ENCODE measurements around the gene HNRNPK.
A peak's percentile ranks its signal among the peaks of the same experiment; 100 is the strongest.
"Not testable (repeated sequence)": the region's sequence is repeated elsewhere in the genome, so short reads cannot be mapped to it uniquely, and the experiment has no call there.

Gene HNRNPK

DNA sequence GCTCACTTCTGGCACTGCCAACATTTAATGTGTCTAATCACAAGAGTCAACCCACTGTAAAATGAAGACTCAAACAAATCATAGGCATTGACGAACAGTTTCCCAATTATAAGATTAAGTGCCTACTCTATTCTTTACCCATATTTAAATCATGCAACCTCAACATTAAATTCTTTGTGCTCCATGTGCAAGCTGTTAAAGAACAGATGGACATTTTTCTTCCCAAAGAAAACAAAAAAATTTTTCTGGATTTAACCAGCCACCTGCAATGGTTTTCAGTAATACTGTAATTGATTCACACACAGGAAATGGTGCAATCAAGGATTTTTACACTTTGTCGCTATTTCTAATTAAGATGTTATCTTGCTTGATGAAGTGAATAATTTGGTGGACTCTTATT lies 3.6 kb downstream of the HNRNPK start:
- no peak for DNase-seq

- no peak for DNase-seq
These were observed 4.7 kb downstream of the HNRNPK start for GRCh38 chr9:83975300-83975699.

DNA sequence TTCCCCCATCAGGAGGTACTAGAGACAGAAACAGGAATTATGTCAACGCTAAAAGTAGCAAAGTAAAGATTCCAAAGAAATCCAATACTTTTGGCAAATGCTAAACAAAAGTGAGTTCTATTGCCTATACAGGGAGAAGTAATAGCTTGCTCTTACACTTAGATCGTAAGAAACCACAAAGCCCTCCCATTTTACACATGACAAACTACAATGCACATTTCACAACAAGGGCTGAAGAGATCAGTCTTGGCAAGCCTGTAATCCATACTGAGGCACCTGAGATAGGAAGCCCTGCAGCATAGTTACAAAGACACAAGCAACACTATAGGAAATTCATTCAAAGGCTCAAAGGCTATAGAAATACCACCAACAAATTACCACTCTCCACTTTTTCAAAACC lies 7.7 kb downstream of the HNRNPK start:
- DNase-seq, result no peak

- no peak for DNase-seq
These were observed 8.5 kb downstream of the HNRNPK start for GRCh38 chr9:83971485-83971884.

DNA sequence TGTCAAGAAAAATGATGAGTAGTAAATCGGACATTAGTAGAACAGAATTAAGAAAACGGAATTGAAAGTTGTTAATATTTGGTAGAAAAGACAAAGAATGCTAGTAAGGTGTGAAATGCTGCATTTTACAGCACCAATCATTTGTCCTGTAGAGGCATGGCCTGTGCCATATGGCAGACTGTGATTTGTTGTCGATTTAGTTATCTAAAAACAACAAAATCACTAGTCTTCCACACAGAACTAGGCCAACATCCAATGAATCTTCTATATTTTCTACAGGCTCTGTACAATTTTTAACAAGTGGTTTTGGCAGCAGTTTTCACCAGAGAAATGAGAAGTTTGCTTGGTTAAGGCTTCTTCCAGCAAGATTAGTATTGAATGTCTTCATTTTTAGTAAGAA lies 10.4 kb downstream of the HNRNPK start:
- DNase-seq, result no peak

DNA sequence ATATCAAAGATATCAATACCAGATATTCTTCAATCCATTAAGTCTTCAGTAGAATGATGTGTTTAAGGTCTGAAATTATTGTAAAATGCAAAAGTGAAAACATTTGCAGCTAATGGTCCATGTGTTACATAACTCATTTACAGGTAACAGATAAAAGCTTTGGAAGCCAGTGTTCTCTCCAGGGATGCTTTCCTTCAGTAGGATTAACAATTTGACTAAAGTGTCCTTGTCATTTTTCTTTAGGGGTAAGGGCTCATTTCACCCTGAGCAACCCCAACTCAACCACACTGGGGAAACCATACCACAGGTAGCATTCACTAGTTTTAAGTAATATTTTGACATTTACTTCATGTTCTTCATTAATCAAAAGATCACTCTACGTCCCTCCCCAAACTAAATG lies 12.9 kb downstream of the HNRNPK start:
- DNase-seq, result no peak

DNA sequence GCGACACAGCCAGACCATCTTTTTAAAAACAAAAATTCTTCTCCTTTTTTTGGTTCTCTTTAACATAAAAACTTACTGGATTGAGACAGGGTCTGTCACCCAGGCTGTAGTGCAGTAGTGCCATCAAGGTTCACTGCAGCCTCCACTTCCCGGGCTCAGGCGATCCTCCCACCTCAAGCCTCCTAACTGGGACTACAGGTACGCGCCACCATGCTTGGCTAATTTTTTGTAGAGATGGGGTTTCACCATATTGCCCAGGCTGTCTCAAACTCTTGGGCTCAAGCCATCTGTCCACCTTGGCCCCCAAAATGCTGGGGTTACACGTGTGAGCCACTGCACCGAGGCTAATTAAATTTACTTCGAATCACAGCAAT lies 13.8 kb downstream of the HNRNPK start:
- no peak for DNase-seq

DNA sequence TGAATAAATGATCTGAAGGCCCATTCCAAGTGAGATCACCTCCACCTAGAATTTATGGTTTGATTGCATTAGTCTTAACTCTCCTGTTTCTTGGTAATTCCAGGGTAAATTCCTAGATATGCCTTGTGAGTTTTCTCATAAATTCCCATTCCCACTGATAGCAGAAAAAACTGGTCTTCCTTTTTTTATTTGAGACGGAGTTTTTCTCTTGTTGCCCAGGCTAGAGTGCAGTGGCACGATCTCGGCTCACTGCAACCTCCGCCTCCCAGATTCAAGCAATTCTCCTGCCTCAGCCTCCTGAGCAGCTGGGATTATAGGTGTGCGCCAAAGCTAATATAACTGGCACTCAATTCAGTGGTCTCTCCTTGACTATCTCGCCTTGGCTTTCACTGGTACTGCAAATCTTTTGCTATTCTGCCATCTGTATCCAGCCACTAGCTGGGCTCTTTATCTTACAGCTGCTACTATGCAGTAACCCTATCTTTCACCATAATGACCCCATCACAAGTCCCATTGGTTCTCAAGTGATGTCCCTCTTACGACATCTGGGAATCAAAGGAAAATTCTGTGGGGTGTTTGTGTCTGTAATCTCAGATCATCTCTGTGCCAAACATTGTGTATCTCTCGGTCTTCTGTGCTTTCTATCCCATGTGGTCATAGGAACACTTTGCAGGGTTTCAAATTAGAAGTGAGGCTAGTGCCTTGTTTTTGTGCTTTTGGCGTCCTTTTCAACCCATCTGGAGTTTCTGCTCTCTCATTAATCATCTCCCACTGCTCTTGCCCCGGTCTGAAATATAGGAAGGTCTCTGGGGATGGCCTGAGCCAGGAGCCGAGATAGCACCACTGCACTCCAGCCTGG lies 14.4 kb downstream of the HNRNPK start:
- DNase-seq, result no peak

DNA sequence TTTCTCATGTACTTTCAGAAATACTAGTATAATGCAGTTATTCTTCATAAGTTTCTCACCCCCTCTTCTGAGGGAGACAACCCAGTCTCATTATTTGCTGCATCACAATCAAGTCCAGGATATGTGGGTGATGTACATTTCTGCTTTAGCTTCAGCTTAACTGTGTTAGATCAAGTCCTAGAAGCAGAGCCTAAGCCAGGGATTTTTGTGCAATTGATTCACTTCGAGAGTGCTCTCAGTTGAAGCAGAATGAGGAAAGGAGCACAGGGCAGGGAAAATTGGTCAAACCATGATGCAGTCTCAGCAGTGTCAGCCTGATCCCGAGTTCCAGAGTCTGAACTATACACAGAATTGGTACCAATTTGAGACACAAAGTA lies 15.1 kb downstream of the HNRNPK start:
- no peak for DNase-seq

GRCh38 chr9:83962165-83962564 lies 17.9 kb downstream of the HNRNPK start:
- DNase-seq, result no peak

GRCh38 chr9:83960991-83961390 lies 19.0 kb downstream of the HNRNPK start:
- DNase-seq, result no peak

- DNase-seq, result no peak
These were observed 21.0 kb downstream of the HNRNPK start for GRCh38 chr9:83959061-83959460.

DNA sequence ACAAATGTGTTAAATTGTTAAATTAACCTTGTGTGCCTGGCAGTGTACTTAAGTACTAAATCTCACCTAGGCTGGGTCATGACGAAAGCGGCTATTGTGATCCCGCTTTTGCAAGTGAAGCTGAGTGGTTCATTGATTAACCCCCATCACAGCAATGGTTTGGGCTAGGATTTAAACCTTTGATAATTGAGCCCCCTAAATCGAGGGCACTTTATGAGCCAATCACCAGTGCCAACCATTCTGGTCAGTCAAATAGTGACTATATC lies 22.8 kb downstream of the HNRNPK start:
- DNase-seq, result no peak

DNA sequence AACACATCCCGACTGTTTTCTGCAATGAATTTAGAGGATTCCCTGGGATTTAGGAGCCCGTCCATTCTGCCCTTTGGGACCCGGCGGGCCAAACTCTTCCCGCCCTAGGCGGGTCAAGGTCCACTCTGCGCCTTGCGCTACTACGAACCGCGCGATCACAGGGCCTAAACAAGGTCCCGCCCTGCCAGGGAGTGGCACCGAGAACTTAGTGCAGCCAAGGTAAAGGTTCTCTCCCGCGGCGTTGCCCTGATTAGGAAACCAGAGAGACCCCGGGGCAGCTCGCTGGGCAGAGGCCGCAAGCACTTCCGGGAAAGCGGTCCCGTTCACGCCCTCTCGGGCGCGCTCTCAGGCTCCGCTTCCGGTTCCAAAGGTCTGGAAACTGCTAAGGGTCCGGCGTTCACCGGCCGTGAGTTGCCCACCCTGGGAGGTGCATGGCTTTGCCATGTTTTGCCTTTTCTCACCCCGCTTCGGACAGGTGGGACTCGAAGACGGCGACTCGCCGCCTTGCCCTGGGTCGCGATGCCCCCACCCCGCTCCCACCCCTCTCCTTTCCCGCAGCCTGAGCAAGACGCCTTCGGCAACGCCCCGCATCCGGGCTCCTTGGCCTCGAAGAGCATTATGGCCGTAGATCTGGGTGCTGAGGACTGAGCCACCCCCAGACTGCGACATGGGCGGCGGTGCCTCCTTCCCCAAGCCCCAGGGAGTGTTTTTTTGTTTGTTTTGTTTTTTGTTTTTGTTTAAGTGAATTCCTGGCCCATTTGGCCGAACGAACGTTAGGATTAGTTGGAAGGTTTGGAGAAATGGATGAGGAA lies 23.4 kb downstream of the HNRNPK start:
- peak; percentile 48 for DNase-seq

- peak; percentile 5 for DNase-seq
These were observed 24.0 kb downstream of the HNRNPK start for GRCh38 chr9:83956086-83956435.

DNA sequence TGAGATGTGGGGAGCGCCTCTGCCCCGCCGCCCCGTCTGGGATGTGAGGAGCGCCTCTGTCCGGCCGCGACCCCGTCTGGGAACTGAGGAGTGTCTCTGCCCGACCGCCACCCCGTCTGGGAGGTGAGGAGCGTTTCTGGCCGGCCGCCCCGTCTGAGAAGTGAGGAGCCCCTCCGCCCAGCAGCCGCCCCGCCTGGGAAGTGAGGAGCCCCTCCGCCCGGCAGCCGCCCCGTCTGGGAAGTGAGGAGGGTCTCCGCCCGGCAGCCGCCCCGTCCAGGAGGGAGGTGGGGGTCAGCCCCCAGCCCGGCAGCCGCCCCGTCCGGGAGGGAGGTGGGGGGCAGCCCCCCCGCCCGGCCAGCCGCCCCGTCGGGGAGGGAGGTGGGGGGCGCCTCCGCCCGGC lies 31.9 kb downstream of the HNRNPK start:
- DNase-seq, result not testable (repeated sequence)

- DNase-seq, result no peak
These were observed 39.3 kb downstream of the HNRNPK start for GRCh38 chr9:83940590-83941303.

DNA sequence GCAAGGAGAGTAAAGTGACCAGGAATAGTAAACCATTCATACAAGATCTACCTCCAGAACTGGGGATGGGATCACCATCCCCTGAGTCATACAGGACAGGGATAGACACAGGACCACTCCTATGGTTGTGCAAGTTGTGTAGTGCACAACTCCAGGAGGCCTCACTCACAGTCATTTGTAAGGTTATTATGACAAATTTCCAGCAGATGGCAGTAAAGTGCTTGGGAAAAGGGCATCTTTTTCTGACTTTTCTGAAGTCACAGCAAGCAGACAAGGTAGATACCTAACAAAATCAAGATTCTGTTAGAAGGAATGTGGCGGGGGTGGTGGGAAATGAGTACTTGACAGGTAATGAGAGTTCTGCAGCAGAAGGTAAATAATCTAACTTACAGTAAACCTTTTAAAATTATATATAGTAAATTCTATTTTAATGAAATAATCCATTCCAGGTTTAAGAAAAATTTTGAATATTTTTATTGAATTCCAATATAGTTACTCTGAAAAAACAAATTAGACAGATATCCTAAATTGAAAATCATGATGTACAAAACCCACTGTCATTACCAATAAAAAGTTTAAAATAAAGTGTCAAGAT lies 42.1 kb downstream of the HNRNPK start:
- DNase-seq, result no peak

DNA sequence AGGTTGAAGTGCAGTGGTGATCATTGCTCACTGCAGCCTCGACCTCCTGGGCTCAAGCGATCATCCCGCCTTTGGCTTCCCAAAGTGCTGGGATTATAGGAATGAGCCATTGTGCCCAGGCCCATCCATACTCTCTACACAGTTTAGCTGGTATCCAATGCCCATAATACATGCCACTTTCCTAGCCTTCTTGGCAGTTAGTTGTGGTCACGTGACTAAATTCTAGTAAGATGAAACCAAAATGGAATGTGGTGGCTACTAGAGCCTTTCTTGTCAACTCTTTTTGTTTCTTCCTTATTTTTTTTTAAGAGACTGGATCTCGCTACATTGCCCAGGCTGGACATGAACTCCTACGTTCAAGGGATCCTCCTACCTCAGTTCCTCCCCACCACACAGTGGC lies 43.5 kb downstream of the HNRNPK start:
- no peak for DNase-seq

- no peak for DNase-seq
These were observed 44.6 kb downstream of the HNRNPK start for GRCh38 chr9:83935276-83935935.

GRCh38 chr9:83934569-83935275 lies 45.3 kb downstream of the HNRNPK start:
- no peak for DNase-seq

- DNase-seq, result no peak
These were observed 46.2 kb downstream of the HNRNPK start for GRCh38 chr9:83933790-83934189.

All from T-helper 9 cell (primary cell).